Activated T-helper 17 cell treated with anti-CD3 and anti-CD28 coated beads, Interleukin-2, amount 50 U/mL, for 72 hours (primary cell): Measurements from ENCODE around the gene KCNJ9. TPM values are rescaled to one million over a fixed set of nuclear protein-coding genes. Genes with fewer than 3 reads are reported as not detected.
"Not testable (repeated sequence)": the region's sequence is repeated elsewhere in the genome, so short reads cannot be mapped to it uniquely, and the experiment has no call there.

Experiments
- ATAC-seq: fragments of 150-1000 bp; cut with Tn5 transposase; replicated peaks from 2 replicates; pipeline ENCODE4 v1.10.0; 2021; ENCODE audit warnings: mild to moderate bottlenecking, moderate library complexity
- H3K27ac Mint-ChIP-seq: one replicate; pipeline ENCODE4 v1.8.0; 2022; ENCODE audit warnings: mixed read lengths
- H3K27me3 Mint-ChIP-seq: one replicate; pipeline ENCODE4 v1.8.0; 2022; ENCODE audit warnings: mixed read lengths
- H3K36me3 Mint-ChIP-seq: one replicate; pipeline ENCODE4 v1.8.0; 2022; ENCODE audit warnings: low read depth, mild to moderate bottlenecking, mixed read lengths
- H3K4me1 Mint-ChIP-seq: one replicate; pipeline ENCODE4 v1.8.0; 2022; ENCODE audit warnings: mixed read lengths
- H3K4me3 Mint-ChIP-seq: one replicate; pipeline ENCODE4 v1.8.0; 2022; ENCODE audit warnings: mild to moderate bottlenecking, mixed read lengths
- H3K9me3 Mint-ChIP-seq: one replicate; pipeline ENCODE4 v1.8.0; 2022; ENCODE audit warnings: mixed read lengths
- total RNA-seq, 2 donors: library from RNA; stranded (reverse); gene quantifications; one replicate each; pipeline ENCODE4 v1.2.3, GENCODE V29; 2022

Gene KCNJ9
- total RNA-seq, 2 donors from 2014 or later: 0.13 TPM; not detected in 1

DNA sequence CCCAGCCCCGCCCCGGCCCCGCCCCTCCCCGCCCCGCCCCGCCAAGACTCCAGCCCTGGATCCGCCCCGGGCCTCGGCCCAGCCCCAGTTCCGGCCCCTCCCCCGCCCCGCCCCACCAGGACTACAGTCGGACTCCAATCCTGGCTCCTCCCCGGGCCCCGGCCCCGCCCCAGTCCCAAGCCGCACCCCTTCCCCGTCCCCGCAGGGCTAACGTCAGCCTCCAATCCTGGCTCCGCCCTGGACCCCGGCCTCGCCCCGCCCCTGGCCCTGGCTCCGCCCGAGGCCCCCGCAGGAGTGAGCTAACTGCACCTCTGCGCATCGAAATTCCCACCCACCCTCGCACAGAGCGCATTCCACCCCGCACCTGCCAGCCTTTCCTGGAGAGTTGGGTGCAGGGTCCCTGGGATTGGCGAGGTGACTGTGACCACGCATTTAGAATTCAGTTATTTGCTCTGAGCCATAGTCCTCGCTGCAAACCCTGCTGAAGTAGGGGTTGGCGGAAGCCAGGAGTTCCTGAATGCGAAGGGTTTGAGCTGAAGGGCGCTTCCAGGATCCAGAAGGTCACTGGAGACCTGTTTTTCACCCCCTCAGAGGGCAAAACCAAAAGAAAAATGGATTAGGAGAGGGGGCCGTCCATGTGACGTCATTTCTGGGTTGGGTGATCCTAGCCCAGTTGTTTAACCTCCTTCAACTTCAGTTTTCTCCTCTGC, 17.7 kb downstream of the KCNJ9 start:
- no peaks in the 10 kb centered on the region for H3K27me3 Mint-ChIP-seq
- H3K4me3 Mint-ChIP-seq: peak overlapping the region; percentile 91
- peaks cover 7% of the 10 kb centered on the region for H3K36me3 Mint-ChIP-seq
- peaks cover 25% of the 10 kb centered on the region for H3K4me1 Mint-ChIP-seq
- H3K9me3 Mint-ChIP-seq: no peaks in the 10 kb centered on the region
- H3K27ac Mint-ChIP-seq: peak overlapping the region; percentile 81
- ATAC-seq: peak; percentile 91

DNA sequence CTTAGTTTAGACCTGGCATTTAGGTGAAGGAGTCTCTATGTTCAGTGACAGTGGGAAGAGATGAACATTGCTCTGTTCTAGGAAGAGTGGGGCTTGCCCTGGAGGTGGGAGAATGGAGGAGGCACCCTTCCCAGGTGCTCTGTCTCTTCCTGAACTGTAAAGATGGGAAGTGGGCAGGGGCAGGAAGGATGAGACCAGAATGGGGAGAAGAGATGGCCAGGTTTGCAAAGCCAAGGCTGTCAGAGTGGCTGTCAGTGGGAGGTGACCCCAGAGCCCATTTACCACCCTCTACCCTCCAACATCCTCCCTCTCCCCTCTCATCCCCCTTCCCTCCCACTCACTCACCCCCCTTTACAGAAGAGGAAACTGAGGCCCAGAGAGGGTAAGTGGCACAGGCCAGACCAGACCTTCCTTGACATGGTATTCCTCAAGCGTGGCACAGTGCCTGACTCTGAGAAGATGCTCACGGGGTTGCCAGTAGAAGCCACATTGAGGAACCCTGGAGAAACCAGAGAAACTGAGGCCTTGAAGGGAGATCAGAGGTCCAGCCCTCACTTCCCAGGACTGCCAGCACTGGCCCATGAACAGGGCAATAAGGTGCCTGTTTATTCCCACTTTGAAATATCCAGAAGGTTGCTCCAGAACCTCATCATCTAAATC, 18.5 kb downstream of the KCNJ9 start:
- Mint-ChIP-seq H3K9me3 (no peaks in the 10 kb centered on the region), H3K27me3 (no peaks in the 10 kb centered on the region), H3K4me3 (peak overlapping the region; percentile 91), H3K36me3 (no peaks in the 10 kb centered on the region), H3K4me1 (peaks cover 25% of the 10 kb centered on the region), H3K27ac (peak overlapping the region; percentile 81)
- no peak for ATAC-seq

DNA sequence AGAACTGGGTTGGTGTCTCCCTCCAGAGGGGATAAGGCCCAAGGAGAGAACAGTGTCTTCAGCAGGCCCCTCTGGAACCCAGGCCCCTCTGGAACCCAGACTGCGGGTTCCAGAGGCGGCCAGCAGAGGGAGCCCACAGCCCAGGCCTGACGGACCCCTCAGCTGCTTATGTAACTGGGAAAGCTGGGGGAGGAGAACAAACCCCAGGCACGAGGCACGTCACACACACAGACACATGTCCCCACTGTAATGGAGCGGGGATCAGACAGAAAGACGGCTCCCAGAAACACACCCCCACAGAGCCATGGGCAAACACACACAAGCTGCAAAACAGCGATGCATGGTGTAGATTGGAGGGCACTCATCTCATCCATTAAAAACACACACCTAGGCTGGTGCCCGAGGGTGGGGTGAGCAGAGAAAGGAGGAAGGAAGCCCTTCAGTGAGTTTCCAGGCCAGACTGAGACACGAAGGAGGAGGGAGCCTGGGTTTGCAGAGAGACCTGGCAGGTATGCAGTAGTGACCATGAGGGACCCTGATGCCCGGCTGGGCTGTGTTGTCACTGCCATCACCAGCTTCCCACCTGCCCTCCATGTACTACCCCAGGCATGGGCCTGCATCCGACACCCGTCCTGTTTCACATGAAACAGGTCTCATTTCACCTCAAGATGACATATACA, 19.8 kb downstream of the KCNJ9 start:
- Mint-ChIP-seq H3K36me3 (no peaks in the 10 kb centered on the region), H3K9me3 (no peaks in the 10 kb centered on the region), H3K27me3 (no peaks in the 10 kb centered on the region), H3K4me1 (peaks cover 20% of the 10 kb centered on the region), H3K4me3 (peak overlapping the region; percentile 56), H3K27ac (peak overlapping the region; percentile 84)
- peak; percentile 15 for ATAC-seq

DNA sequence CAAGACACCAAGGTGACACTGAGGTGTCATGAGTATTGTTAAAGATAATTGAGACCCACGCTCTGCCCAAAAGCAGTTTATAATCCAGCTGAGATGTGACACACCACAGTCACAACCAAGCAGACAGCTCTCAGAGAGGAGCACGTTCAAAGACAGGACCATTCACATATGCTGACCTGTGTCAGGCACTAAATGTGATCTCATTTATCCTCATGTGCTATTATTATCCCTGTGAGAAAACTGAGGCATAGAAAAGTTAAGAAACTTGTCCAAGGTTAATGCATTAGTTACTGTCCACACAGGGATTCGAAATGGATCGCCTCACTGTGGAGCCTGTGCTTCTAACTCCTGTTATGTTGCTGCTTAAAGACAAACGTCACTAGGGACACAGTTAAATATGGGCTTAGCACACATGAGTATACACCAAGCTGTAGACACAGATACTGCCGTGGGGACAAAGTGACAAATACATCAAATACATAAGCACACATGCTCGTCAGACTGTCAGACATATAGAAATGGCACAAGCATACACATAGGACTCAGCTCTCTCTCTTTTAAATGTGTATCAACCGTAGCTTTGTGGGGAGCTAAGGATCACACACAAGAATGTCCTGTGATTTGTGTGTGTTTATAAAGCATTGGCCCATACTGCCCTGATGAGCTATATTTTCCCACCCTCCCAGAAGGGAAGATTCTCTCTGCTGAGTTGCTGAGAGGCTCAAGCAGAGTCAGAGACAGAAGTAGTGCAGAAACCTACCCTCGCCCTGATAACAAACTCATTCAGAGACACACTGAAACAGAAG, 20.6 kb downstream of the KCNJ9 start:
- H3K36me3 Mint-ChIP-seq: no peaks in the 10 kb centered on the region
- no peaks in the 10 kb centered on the region for H3K9me3 Mint-ChIP-seq
- peak overlapping the region; percentile 84 for H3K27ac Mint-ChIP-seq
- no peaks in the 10 kb centered on the region for H3K27me3 Mint-ChIP-seq
- no peak for ATAC-seq
- H3K4me3 Mint-ChIP-seq: peak overlapping the region; percentile 56
- H3K4me1 Mint-ChIP-seq: peaks cover 15% of the 10 kb centered on the region

DNA sequence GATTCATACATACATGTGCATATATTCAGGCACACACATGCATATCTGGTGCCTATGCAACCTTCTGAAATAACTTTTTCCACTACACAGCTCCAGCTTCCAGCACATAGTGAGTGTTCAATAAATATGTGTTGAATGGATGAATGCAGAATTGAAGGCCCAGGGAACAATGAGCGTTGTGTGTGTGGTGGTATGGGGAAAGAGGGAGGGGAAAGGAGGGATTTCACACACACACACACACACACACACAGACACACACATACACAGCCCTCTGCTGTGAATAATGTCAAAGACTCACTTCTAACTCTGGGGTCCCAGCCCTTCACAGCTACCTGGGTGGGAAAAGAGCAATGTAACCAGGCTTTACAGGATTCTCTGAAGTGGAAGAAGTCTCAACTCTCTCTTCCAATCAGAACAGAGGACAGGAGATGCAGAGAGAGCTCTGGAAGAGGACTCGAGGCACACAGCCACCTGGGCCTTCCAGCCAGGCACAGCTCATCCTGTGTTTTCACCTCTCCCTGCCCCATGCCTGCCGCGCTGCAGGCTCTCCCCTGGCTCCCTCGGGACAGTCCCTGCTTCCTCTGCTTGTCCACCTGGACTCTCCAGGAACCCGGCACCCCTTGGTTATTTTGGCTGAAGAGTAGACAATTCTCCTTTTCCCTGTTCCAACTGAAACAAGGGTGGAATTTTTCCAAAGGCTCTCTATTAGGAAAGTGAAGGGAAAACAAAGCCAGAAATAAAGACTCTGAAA, 22.5 kb downstream of the KCNJ9 start:
- peaks cover 8% of the 10 kb centered on the region for H3K4me1 Mint-ChIP-seq
- H3K27ac Mint-ChIP-seq: no peak overlapping the region
- no peaks in the 10 kb centered on the region for H3K36me3 Mint-ChIP-seq
- no peak for ATAC-seq
- no peaks in the 10 kb centered on the region for H3K9me3 Mint-ChIP-seq
- H3K4me3 Mint-ChIP-seq: no peak overlapping the region
- no peaks in the 10 kb centered on the region for H3K27me3 Mint-ChIP-seq

DNA sequence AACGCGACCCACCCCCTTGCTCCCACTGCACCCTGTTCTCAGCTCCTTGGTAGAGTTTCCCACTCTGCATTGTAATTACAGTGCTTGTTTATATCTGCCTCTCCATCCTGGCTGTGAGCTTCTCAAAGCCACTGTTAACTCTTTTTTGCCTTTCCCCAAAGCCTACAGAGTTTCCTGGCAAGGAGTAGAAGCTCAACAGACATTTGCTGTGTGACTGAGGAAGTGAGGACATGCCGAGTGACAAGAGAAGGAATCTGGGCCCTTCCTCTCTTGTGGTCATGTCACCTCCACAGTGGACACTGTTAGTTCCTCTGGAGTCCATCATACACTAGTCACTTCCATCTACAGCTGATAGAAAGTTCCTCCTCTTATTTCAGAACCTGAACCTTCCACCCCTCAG, 23.1 kb downstream of the KCNJ9 start:
- H3K27ac Mint-ChIP-seq: peak overlapping the region; percentile 3
- H3K9me3 Mint-ChIP-seq: no peaks in the 10 kb centered on the region
- peaks cover 12% of the 10 kb centered on the region for H3K4me1 Mint-ChIP-seq
- no peaks in the 10 kb centered on the region for H3K36me3 Mint-ChIP-seq
- ATAC-seq: no peak
- no peak overlapping the region for H3K4me3 Mint-ChIP-seq
- no peaks in the 10 kb centered on the region for H3K27me3 Mint-ChIP-seq

DNA sequence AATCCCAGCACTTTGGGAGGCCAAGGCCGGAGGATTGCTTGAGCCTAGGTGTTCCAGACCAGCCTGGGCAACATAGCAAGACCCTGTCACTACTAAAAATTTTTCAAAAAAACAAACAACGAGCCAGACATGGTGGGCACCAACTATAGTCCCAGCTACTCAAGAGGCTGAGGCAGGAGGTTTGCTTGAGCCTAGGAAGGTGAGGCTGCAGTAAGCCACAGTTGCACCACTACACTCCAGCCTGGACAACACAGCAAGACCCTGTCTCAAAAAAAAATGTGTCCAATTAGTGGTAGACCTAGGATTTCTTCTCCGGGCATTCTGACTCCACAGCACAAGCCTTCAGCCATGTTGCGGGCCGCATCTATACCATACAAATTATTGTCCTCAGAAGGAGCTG, 23.8 kb downstream of the KCNJ9 start:
- no peaks in the 10 kb centered on the region for H3K9me3 Mint-ChIP-seq
- H3K4me1 Mint-ChIP-seq: peaks cover 12% of the 10 kb centered on the region
- H3K36me3 Mint-ChIP-seq: no peaks in the 10 kb centered on the region
- H3K27me3 Mint-ChIP-seq: no peaks in the 10 kb centered on the region
- no peak overlapping the region for H3K4me3 Mint-ChIP-seq
- H3K27ac Mint-ChIP-seq: no peak overlapping the region
- ATAC-seq: no peak

DNA sequence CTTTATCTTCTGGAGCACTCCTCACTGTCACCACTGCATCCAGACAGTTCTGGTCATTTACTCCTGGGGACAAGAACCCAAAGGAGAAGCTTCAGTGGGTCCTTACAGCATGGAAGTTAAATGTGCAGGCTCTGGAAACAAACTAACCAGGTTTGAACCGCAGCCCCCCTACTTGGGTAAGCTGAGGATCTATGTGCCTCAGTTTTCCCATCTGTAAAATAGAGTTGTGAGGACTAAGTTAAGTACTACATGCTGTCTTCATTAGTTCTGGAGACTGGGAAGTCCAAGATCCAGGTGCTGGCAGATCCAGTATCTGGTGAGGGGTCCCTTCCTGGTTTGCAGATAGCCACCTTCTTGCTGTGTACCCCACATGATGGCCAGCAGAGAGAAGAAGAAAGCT, 26.2 kb downstream of the KCNJ9 start:
- H3K4me1 Mint-ChIP-seq: peaks cover 5% of the 10 kb centered on the region
- no peak overlapping the region for H3K27ac Mint-ChIP-seq
- no peak overlapping the region for H3K4me3 Mint-ChIP-seq
- no peak for ATAC-seq
- no peaks in the 10 kb centered on the region for H3K36me3 Mint-ChIP-seq
- H3K9me3 Mint-ChIP-seq: no peaks in the 10 kb centered on the region
- H3K27me3 Mint-ChIP-seq: no peaks in the 10 kb centered on the region

DNA sequence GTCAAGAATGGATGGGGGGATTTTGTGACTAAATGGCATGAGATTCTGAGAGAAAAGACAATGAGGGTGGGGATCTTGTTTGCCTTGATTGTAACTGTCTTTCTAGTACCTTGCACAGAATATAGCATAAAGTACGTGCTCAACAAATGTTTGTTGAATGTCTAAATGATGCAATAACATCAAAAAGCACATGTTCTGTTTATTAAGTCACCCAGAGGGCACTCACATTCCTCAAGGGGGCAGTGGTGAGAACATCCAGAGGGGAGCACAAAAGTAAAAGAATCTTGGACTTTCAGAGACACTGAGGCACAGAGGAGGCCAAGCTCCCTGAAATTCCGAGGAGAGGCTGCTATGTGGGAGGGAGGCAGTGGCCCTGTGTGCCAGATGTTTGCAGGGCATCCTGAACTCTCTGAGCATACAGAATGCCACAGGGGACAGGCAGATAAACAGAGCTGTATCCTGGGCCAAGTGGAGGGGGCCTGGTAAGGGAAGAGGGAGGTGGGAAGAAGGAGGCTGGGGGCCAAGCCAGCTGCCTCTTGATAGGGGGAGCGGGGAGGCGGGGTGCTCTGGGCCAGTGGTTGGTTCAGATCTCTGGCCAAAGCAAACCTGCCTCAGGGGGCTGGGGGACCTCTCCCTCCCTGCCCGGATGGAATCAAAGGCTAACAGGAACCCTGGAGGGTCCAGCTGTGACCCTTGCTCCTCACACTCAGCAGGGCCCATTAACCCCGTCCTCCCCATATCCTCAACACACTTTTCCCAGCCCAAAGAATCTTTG, 27.7 kb downstream of the KCNJ9 start:
- H3K36me3 Mint-ChIP-seq: no peaks in the 10 kb centered on the region
- peaks cover 3% of the 10 kb centered on the region for H3K27me3 Mint-ChIP-seq
- H3K27ac Mint-ChIP-seq: peak overlapping the region; percentile 21
- no peak for ATAC-seq
- H3K4me1 Mint-ChIP-seq: peaks cover 5% of the 10 kb centered on the region
- H3K9me3 Mint-ChIP-seq: no peaks in the 10 kb centered on the region
- H3K4me3 Mint-ChIP-seq: no peak overlapping the region

DNA sequence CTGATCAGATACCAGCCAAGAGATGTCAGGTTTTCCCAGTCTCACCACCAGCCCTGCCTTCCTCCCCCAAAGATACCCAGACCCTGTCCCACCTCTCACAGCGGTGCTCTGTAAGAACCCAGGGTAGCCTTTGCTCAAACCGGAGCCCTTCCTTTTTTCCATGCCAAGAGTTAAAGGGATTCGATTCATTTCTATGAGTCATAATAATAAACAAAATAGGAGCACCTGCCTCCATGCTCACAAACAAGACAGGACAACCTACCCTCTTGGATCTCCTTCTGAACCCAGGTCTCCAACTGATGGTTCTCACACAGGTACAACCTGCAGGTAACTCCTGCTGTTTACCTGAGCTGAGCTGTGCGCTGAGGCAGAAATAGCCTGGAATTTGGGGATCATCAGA, 28.3 kb downstream of the KCNJ9 start:
- H3K27ac Mint-ChIP-seq: peak overlapping the region; percentile 21
- ATAC-seq: no peak
- no peak overlapping the region for H3K4me3 Mint-ChIP-seq
- peaks cover 5% of the 10 kb centered on the region for H3K4me1 Mint-ChIP-seq
- no peaks in the 10 kb centered on the region for H3K36me3 Mint-ChIP-seq
- H3K9me3 Mint-ChIP-seq: no peaks in the 10 kb centered on the region
- peaks cover 5% of the 10 kb centered on the region for H3K27me3 Mint-ChIP-seq

DNA sequence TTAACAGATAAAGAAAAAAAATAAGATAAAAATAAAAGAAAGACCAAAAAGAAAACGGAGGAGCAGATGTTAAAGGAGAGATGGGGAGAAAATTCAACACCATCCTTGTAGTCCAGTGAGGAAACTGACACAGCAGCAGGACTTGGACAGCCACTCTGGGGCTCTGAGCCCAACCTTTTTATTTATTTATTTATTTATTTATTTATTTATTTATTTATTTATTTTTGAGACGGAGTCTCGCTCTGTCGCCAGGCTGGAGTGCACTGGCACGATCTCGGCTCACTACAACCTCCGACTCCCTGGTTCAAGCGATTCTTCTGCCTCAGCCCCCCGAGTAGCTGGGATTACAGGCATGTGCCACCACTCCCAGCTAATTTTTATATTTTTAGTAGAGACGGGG, 30.1 kb downstream of the KCNJ9 start:
- H3K27me3 Mint-ChIP-seq: peaks cover 15% of the 10 kb centered on the region
- H3K4me3 Mint-ChIP-seq, H3K27ac Mint-ChIP-seq, ATAC-seq, H3K4me1 Mint-ChIP-seq, H3K9me3 Mint-ChIP-seq, H3K36me3 Mint-ChIP-seq: not testable (repeated sequence)

DNA sequence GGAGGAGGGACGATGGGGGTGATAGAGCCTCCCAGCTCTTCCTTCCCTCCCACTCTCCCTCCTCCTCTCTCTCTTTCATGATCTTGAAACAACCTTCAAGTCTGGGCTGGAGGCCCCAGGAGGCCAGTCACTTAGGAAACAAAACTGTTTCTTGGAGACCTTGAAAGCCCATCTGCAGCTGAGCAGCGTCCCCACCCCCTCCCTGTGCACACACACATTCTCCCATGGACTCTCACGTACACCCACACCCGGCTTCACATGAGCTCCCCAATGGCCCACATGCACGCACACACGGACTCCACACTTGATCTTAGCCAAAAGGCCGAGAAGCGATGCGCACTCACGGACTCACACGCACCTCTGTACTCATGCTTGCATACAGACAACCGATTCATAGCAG, 31.0 kb downstream of the KCNJ9 start:
- no peaks in the 10 kb centered on the region for H3K9me3 Mint-ChIP-seq
- no peak overlapping the region for H3K27ac Mint-ChIP-seq
- ATAC-seq: no peak
- peaks cover 22% of the 10 kb centered on the region for H3K27me3 Mint-ChIP-seq
- H3K36me3 Mint-ChIP-seq: no peaks in the 10 kb centered on the region
- H3K4me1 Mint-ChIP-seq: peaks cover 5% of the 10 kb centered on the region
- H3K4me3 Mint-ChIP-seq: no peak overlapping the region

DNA sequence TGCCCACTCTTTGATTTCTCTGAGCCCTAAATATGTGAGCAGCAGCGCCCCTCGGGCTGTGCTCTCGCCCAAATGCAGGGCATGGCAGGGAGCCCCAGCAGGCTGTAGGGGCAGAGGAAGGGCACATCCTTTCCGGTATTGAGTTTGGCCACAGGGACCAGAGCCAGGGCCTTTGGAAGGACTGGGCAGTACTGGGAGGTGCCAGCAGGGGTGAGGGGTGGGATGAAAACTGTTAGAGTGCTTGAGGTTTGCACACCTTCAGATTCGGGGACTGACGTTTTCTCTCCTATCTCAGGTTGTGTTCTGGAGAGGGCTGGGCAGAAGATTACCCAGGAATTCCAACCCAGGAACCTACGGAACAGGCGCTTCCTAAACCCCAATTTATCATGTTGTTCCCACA, 32.1 kb downstream of the KCNJ9 start:
- no peak for ATAC-seq
- no peak overlapping the region for H3K27ac Mint-ChIP-seq
- H3K4me3 Mint-ChIP-seq: no peak overlapping the region
- peaks cover 5% of the 10 kb centered on the region for H3K4me1 Mint-ChIP-seq
- H3K9me3 Mint-ChIP-seq: no peaks in the 10 kb centered on the region
- H3K36me3 Mint-ChIP-seq: no peaks in the 10 kb centered on the region
- peaks cover 25% of the 10 kb centered on the region for H3K27me3 Mint-ChIP-seq
